Mammary microvascular endothelial cell (primary cell): ENCODE data around the gene TRIM49. TPM values are rescaled to one million over a fixed set of nuclear protein-coding genes. Genes with fewer than 3 reads are reported as not detected.

Experiments used
- total RNA-seq: library from RNA; depleted of rRNA; stranded (reverse); fragments of >200 nt; gene quantifications from 2 replicates; pipeline ENCODE4 v1.2.3, GENCODE V29; 2015

Gene TRIM49
- total RNA-seq: not detected in 2 replicates

DNA sequence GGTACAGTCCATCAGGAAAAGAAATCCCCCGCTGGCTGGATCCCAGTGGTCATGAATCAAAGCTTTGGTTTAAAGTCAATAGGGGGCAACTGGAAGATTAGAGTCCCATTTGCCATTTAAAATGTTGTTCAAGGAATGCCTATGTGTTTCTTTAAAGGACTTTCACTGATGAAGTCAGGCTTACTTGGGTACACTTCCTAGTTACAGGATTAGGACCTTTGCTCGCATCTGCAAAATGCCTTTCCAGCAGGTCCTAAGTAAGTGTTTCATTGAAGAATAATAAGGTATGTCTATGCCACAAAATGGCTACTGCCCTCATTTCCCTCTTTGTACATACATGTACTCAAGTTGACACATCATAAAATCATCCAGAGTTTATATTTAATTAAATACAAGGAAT is at the start of gene TRIM49:
Gene TRIM49, minus strand, starts transcription at position 101 of the 400 bp plus-strand sequence. CDS start 4,106 bp downstream, outside the sequence.

Other genes starting within 250 kb of the TRIM49 start
- not detected in 2 replicates for gene TRIM77, start 98.3 kb downstream of the TRIM49 start, total RNA-seq
- gene TRIM64B, start 69.9 kb upstream of the TRIM49 start, total RNA-seq: not detected in 2 replicates
- gene TRIM49D1, start 113.7 kb upstream of the TRIM49 start, total RNA-seq: not detected in 2 replicates
- not detected in 2 replicates for gene TRIM49D2, start 115.5 kb upstream of the TRIM49 start, total RNA-seq
- not detected in 2 replicates for gene TRIM64, start 157.5 kb upstream of the TRIM49 start, total RNA-seq
- not detected in 2 replicates for gene TRIM49C, start 222.5 kb upstream of the TRIM49 start, total RNA-seq